Suppressor macrophage treated with lipopolysaccharide for 1 hour (primary cell): ENCODE results near the gene TRIM2.
A peak's percentile ranks its signal among the peaks of the same experiment; 100 is the strongest.
"Not testable (repeated sequence)": the region's sequence is repeated elsewhere in the genome, so short reads cannot be mapped to it uniquely, and the experiment has no call there.

Experiments
- DNase-seq, 3 donors: peaks; one replicate each; pipeline ENCODE4 v3.0.0-alpha.2; 2020 to 2022

The TRIM2 gene

DNA sequence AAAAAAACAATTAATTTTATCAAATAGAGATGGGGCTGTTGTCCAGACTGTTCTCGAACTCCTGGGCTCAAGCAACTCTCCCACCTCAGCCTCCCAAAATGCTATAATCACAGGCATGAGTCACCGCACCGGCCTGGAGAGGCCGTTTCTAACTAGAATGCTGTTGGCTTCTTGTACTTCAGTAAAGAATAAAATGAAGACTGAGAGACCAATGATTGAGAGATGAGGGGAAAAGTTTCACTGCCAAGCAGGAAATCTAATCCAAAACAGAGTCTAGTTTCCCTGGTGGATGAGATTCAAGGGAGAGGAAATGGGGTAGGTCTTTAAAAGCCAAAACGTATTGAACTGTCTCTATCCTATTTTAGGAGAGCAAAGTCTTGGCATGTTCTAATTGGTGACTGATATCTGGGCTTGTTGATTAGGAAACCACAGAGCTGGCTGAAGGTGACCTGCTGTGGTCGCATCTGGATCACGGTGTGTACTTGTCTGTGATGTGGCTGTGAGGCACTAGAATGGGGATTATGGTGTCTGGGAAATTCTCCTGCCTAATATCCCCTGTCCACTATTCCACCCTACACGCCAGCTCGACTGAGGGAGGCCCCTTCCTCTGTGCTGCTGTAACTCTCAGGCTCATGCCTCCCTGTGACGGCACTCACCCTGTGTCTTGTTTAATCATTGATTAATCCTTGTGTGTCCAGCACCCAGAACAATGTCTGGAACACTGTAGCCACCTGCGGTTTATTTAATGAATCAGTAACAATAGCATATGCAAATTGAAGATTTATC, 15.0 kb upstream of the TRIM2 start:
- DNase-seq, result no peak

DNA sequence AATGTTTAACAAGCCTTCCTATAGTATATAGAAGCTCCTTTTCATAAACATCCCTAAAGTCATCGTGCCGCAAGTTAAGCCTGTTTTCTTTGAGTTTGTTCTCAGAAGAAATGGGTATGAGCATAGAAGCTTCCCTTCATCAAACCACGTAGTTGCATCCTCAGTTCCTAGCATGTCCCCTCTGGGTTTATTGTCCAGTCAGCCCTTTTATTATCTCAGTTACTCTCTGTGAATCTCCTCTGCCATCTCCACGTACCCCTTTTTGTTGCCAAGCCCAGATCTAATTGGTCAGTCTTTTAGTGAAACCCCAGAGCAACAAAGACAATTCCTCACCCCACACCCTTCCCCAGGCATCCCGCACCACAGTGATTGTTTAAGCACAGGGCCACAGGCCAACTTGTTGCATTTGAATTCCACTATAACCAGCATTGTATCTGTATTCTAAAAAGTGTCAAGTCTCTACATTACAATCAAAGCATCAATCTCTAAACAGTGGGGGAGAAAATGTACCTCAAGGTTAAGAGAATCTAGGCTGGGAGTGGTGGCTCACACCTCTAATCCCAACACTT, 12.4 kb upstream of the TRIM2 start:
- no peak for DNase-seq

DNA sequence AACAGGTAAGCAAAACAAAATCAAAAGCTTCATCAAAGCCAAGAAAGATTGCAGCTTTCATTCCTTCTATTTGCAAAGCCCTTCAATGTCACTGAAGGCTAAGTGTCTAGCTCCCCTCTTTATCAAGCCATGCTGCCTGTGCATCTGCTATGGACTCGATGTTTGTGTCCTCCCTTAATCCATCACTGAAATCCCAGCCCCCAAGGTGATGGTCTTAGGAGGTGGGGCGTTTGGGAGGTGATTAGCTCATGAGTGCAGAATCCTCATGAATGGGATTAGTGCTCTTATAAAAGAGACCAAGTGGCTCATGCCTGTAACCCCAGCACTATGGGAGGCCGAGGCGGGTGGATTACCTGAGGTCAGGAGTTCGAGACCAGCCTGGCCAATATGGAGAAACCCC, 6.9 kb upstream of the TRIM2 start:
- DNase-seq, result no peak

DNA sequence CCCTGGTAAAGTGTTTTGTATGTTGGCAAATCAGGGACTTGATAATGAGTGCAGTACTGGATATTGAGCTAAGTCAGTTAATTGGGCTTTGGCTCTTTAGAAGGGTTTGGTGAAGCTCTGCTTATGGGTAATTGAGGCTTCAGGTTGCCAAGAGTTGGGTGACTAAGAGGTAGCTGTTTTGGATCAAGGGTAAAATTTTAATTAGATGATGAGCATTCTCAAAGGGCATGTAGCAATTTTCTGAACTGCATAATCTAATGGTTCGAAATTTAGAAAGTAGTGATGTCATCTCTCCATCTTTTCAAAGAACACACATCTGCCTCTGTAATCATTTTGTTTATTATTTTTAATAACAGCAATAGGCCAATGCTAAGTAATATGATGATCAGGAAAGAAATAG, 5.5 kb upstream of the TRIM2 start:
- no peak for DNase-seq

DNA sequence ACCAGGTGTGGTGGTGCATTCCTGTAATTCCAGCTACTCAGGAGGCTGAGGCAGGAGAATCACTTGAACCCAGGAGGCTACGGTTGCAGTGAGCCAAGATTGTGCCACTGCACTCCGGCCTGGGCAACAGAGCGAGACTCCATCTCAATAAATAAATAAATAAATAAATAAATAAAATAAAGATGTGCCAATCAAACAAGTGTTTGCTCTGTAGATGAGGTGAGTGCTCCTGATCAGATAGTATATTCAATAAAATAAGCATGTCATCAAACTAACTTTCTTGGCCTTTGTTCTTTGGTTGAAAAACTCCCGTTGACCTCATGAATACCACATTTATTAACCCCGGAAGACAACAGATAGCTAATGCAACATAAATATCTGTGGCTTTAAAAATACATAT, 497 bp upstream of the TRIM2 start:
- DNase-seq, result not testable (repeated sequence)

DNA sequence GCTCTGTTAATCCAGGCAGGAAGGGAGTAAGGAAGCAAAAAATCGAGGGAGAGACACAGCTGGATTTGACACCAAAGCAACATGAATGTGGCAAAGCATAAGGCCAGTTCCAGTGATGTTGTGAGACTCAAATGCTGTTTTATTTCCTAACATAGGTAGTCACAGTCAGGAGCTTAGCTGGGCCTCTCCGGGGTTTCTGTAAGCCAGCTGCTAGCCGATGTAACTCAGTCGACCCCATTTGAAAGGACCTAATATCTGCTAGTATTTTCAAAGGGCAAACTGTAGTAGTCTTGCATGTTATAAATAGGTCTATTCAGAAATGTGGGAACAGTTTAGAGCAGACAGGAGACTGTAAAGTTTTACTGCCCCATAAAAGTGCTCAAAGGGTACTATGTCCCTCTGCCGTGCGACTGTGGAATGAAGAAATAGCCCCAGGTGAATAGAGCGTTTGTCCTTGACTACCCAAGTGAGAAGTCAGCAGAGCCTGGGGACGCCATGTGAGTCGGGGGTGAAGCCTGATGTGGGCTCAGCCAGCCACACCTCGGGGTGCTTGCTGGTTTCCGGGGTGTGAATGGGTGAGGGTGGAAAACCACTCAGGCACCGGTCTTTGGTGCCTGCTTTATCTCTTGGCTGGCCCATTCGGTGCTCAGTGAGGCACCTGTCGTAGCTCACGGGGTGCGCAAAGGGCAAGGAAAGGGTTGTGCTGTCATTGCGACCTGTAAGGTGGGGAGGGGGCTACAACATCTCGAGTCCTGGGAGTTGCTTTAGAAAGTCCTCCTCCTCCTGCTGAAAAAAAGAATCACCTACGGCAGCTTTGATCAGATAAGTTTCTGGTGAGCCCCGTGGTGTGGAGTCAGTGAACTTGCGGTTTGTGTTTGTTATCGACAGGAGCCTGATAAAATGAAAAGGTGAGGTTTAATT, 745 bp downstream of the TRIM2 start:
- DNase-seq, result no peak

DNA sequence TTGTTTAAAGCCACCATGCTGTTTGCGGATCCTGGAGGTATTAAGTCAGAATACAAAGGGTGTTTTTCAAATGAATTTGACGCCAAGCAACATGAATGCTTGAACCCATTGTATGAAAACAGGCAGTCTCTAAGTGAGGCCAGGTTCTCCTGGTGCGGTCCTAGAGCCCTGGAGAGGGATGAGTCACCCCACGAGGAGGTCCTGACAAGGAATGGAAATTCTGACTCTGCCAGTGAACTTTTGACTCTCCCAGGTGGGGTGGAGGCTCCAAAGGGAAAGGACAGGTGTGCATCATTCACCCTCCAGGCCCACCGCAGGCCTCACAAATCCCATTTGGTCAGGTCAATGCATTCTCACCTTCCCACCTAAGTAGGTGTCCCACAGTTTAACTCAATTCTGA, 1.5 kb downstream of the TRIM2 start:
- no peak for DNase-seq

DNA sequence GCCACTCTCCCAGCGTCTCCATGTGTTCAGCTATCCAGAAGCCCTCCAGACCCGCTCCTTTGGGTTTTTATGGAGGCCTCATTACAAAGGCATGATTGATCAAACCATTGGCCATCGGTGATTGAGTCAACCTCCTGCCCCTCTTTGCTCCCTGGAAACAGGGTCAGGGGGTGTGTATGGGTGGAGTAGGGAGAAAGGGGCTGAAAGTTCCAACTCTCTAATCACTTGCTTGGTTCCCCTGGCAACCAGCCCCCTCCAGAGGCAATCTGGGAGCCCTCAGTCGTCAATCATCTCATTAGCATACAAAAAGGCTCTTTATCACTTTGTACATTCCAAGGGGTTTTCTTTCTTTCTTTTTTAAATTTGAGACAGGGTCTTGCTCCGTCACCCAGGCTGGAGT, 2.3 kb downstream of the TRIM2 start:
- DNase-seq, result no peak

DNA sequence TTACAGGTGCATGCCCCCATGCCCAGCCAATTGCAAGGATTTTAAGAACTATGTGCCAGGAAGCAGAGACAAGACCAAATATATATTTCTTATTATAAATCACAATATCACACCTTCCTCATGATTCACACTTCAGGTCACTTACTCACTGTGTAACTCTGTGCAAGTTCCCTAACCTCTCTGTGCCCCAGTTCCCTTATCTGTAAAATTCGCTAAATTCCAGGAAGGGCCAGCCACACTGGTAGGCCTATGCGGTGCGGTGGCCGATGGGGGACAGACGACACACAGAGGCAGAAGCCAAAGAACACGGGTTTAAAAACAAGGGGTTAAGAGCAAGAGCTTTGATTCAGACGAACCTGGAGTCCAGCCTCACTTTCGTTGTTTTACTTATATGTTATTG, 2.8 kb downstream of the TRIM2 start:
- no peak for DNase-seq

DNA sequence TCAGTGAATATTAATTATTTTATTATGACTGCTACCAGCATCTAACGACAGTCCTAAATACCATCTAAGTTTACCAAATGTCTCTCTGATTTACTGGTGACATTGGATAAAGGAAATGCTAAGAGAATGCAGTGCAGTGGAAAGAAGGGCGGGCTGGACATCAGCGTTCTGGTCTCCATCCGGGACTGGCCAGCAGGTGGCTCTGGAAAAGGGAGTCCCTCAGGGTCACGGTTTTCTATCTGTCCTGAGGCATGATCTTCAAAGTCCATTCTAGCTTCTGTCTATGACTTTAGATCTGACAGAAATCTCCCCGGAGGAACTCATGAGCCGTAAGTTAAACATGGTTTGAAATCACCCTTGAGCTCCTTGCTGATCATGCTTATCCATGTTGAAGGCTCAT, 3.3 kb downstream of the TRIM2 start:
- DNase-seq, result peak; percentile 26 to 55 (median 41)

DNA sequence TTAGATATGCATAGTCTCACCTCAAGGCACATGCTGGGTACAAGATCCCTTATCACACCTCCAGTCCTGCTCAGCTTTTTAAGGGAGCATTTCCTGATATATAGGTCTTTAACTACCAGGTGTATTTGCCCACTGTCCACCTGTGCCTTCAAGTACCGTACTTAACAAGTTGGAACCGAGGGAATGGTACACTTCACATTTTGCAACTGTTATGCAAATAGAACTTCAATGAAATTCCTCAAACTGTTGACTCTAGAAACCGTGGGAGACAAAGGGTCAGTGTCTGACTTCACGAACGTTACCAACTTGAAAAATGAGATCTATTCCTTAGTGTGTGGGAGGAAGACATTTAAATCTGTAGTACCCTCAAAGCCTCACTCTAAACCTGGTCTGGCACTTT, 5.2 kb downstream of the TRIM2 start:
- DNase-seq, result no peak

DNA sequence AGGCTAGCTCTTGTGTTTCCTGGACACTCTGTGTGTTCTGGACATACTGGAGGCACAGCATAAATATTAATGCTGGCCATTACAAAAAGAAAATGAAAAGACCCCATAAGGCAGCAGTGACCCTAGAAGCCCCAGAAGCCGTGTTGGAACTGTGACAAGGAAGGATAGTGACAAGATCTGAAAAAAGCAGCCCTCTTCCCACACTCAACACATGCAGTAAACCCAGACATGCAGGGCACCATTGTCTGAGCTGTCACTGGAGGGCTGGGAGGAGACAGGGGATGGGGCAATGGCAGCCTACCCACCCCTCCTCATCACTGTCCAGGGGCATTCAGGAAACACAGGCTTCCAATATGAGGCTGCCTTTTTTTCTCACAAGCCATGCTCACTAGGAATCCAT, 6.5 kb downstream of the TRIM2 start:
- DNase-seq, result no peak

DNA sequence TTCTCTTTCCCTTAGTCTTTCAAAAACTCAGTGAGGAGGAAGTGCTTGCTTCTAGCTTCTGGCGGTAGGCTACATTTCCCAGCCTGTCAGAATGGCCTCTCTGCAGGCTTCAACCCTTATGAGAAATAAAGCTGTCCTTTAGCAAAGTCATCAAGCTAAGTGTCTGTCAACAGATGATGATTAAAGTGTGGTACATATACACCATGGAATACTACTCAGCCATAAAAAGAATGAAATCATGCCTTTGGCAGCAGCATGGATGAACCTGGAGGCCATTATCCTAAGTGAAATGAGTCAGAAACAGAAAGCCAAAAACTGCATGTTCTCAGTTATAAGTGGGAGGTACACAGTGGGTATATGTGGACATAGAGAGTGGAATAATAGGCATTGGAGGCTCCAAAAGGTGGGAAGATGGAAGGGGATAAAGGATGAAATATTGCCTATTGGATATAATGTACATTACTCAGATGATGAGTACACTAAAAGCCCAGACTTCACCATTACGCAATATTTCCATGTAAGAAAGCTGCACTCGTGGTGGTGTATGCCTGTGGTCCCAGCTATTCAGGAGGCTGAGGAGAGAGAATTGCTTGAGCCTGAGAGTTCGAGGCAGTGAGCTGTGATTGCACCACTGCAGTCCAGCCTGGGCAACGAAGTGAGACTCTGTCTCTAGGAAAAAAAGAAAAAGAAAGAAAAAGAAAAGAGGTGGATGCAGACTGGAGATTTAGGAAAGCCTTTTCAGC, 7.9 kb downstream of the TRIM2 start:
- DNase-seq, result peak; percentile 30 to 45 (median 45)

DNA sequence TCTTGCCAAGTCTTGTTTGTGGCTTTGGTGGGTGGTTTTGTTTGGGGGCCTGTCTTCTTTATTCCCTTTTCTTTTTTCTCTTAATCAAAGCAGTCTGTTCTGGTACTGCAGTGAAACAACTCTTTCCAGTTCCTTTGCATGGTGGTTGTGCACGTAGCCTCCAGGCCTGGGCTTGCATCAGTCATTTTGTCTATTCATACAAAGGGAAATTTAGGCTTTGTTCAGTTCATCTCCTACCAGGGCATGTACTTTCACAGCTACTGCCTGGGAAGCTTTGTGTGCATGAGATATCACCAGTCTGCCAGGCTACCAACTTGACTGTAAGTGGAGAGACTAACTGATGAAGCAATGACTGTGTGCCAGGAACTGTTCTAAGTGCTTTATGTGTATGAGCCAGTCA, 8.5 kb downstream of the TRIM2 start:
- DNase-seq, result no peak

DNA sequence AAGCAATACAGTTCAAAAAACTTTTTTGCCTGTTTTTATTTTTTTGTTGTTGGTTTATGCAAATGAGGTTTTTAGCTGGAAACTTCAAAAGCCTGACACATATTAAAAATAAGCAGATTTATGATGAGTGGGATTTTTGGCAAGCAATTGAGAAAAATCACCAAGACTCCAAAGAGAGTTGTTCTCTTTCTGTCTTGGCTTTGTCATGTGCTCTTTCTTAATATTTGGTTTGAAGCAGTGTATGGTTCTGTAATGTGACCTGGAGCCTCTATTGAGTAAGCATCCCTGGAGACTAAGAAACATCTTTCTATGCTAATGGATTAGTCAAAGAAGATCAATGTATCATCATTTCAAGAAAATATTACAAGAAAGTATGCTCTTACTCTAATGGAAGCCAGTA, 11.7 kb downstream of the TRIM2 start:
- peak; percentile 28 to 56 (median 32) for DNase-seq

DNA sequence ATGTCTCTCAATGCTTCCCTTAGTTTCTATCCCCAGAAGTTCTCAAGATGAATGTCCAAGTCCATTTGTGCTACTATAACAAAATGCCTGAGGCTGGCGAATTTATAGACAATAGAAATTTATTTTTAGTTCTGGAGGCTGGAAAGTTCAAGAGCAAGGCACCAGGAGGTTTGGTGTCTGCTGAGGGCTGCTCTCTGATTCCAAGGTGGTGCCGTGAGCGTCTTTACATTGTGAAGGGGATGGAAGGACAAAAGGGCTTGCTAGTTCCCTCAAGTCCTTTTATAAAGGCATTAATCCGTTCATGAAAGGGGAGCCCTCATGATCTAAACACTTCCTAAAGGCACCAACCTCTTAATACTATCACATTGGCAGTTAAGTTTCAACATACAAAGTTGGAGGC, 12.3 kb downstream of the TRIM2 start:
- no peak for DNase-seq

DNA sequence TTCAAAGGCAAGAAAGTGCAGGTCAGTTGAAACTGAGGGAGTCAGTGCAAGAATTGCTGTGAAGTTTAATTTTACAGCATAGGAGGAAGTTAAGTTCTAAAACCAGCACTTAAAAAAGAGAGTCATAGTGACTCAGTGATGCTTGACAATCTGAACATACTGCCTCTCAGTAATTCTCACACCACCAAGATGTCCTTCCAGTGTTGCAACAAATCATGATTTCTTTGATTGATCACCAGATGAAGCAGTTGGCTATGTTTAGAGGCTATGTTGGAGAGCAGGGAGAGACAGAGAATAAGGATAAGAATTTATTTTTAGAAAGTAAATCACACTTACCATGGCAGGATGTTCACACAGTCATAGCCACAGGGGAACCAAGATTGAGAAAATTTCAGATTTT, 13.2 kb downstream of the TRIM2 start:
- DNase-seq, result peak; percentile 40 to 75 (median 66)

DNA sequence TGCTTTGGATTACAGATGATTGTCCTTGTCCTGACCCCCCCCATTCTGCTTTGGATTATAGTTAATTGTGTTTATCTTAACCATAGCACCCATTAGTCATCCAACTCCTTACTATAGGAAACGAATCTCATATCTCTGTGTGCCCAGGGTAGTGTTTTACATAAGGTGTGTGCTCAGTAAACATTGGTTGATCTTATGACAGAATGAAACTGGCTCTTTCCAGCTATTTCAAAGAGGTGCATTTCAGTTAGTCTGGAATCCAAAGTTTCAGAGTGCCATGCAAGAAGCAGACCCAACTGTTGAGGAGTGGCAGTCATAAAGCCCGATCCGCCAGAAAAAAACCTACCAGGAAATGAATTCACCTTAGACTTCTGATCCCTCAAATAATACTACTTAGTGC, 14.7 kb downstream of the TRIM2 start:
- no peak for DNase-seq

DNA sequence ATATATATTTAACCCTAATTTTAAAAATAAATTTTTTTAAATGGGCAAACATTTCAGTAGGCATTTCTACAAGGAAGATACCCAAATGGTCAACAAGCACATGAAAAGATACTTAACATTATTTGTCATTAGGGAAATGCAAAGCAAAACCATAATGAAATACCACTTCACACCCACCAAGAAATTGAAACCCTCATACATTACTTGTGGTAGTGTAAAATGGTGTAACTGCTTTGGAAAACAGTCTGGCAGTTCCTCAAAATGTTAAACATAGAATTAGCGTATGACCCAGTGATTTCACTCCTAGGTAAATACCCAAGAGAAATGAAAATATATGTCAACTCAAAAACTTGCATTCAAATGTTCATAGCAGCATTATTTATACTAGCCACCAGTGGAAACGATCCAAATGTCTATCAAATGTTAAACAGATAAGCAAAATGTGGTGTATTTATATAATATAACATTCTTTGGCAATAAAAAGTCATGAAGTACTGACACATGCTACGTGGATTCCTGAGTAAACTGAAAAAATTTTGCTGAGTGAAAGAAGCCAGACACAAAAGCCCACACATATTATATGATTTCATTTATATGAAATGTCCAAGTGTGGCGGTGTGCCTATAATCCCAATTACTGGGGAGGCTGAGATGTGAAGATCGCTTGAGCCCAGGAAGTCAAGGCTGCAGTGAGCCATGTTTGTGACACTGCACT, 16.6 kb downstream of the TRIM2 start:
- peak; percentile 35 to 60 (median 56) for DNase-seq

DNA sequence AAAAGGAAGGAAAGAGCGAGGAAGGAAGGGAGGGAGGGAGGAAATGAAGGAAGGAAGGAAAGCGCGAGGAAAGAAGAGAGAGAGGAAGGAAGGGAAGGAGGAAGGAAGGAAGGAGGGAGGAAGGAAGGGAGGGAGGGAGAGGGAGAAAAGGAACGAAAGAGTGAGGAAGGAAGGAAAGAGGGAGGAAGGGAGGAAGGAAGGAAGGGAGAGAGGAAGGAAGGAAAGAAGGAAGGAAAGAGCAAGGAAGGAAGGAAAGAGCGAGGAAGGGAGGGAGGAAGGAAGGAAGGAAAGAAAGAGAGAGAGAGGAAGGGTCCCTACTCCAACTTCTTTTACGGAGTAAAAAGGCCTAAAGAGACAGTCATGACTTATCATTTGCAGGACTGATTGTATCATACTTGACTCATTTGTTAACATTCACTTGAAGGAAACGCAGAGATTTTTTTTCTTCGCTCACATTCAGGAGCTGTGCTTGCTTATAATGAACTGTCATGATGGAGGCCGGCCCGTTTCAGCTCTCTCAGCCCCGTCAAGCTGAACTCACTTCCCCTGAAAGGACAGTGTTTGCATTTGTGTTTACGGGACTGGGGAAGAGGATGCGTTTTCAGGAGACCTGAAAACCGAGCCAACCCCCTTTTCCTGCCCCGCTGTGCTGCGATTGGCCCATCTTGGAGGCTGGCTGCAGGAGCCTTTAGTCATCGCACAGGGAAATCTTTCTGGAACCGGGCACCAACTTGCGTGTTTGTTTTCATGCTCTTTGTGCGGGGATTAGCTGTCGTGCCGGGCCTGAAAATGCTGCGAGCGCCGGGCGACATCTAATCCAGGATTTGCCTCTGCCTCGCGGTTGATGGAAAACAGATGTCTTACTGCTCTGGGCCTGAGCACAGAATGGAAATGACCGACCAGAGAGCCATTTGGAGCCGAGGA, 17.8 kb downstream of the TRIM2 start:
- DNase-seq, result peak; percentile 48 to 64 (median 50)
